ENCODE results near the gene CDH4. TPM values are rescaled to one million over a fixed set of nuclear protein-coding genes. Genes with fewer than 3 reads are reported as not detected.

The CDH4 gene
- total RNA-seq, 2 experiments from 2014 or later, result not detected

DNA sequence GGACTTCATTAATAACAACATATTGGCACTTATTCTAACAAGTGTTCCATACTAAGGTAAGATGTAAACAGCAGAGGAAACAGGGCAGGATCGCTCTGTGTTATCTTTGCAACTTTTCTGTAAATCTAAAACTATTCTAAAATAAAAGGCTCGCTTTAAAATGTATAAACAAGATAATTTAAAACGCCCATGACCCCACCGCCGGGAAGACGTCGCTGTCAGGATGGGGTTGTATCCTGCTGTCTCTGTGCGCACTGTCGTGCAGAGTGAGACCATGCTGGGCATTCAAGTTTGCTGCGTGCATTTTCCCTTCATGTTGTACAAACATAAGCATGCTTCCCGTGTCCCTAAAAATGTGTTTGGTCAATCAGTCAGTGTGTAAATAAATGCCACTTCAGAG, 255.7 kb downstream of the CDH4 start:
- no TSS peak for BruUV-seq (replicated peaks)
- DNase-seq (ENCODE audit: low spot score), result no peak
- CTCF ChIA-PET (ENCODE audit: unreplicated experiment), result no interaction called here
- Histone ChIP-seq H3K79me2 (ENCODE audit: insufficient read depth, low read depth, low read length) (no peaks in the 10 kb centered on the region), H3K9me3 (ENCODE audit: low read length) (no peaks in the 10 kb centered on the region), H3K36me3 (ENCODE audit: insufficient read depth, low read length) (no peaks in the 10 kb centered on the region), H3K4me2 (ENCODE audit: low read length) (no peak overlapping the region), H3K4me3 (ENCODE audit: low read depth, low read length, poor library complexity, severe bottlenecking) (no peak overlapping the region), H2AFZ (ENCODE audit: low read length) (no peak overlapping the region), H3K4me1 (ENCODE audit: insufficient read depth, low read length, poor library complexity, severe bottlenecking) (peaks cover 4% of the 10 kb centered on the region), H4K20me1 (ENCODE audit: insufficient read depth, low read length) (no peaks in the 10 kb centered on the region), H3K9me2 (ENCODE audit: insufficient read depth, low read length) (no peaks in the 10 kb centered on the region), H3K27ac (ENCODE audit: low read depth, low read length, poor library complexity, severe bottlenecking) (no peak overlapping the region)
- POLR2A ChIA-PET, result no interaction called here
- intact Hi-C loops (cut with micrococcal nuclease; ENCODE audit: unreplicated experiment), result no loop called here
- TF ChIP-seq EZH2phosphoT487 (IDR thresholded peaks at IDR 0.05; ENCODE audit: borderline replicate concordance, low read depth, low read length), result no peak
- TF ChIP-seq, protein P1, sequence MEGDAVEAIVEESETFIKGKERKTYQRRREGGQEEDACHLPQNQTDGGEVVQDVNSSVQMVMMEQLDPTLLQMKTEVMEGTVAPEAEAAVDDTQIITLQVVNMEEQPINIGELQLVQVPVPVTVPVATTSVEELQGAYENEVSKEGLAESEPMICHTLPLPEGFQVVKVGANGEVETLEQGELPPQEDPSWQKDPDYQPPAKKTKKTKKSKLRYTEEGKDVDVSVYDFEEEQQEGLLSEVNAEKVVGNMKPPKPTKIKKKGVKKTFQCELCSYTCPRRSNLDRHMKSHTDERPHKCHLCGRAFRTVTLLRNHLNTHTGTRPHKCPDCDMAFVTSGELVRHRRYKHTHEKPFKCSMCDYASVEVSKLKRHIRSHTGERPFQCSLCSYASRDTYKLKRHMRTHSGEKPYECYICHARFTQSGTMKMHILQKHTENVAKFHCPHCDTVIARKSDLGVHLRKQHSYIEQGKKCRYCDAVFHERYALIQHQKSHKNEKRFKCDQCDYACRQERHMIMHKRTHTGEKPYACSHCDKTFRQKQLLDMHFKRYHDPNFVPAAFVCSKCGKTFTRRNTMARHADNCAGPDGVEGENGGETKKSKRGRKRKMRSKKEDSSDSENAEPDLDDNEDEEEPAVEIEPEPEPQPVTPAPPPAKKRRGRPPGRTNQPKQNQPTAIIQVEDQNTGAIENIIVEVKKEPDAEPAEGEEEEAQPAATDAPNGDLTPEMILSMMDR (conservative IDR thresholded peaks at IDR 0.05; ENCODE audit: low read length), result no peak

DNA sequence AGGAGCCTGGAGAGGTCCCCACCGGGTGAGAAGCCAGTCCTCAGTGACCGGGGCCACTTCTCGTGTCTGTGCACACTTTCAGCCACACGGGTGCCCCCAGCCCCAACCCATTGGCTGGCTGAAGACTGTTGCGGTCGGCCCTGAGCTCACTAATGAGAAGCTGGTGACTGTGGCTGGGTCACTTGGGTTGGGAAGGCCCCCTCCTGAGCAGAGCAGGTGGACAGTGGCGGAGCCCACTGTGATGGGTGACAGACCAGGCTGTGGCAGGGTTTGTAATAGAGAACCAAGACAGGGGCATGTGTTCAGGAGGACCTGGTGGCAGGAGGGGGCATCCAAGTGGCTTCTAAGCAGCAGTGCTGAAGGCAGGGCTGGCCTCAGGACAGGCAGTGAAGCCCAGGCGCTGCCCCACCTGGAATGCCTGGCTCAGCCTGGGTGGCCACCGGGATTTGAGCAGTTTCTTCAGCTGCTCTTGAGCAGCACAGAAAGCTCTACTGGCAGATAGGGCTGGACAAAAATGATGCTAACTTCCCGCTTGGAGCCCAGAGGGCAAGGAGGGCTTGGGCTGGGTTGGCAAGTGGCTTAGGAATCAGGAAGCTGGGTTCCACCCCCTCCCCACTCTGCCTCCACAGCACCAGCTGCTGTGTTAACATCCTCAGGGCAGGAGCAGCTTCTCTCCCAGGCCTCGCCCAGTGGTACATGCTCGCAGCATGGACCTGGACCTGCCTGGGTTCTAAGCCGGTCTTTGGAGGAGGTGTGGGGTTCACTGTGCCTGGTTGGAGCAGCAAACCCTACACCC, 256.4 kb downstream of the CDH4 start:
- DNase-seq (ENCODE audit: low spot score), result no peak
- CTCF ChIA-PET (ENCODE audit: unreplicated experiment), result no interaction called here
- no peaks in the 10 kb centered on the region for H4K20me1 ChIP-seq (ENCODE audit: insufficient read depth, low read length)
- H3K9me3 ChIP-seq (ENCODE audit: low read length), result no peaks in the 10 kb centered on the region
- no peak overlapping the region for H3K4me2 ChIP-seq (ENCODE audit: low read length)
- POLR2A ChIA-PET, result no interaction called here
- no peaks in the 10 kb centered on the region for H3K36me3 ChIP-seq (ENCODE audit: insufficient read depth, low read length)
- H3K9me2 ChIP-seq (ENCODE audit: insufficient read depth, low read length), result no peaks in the 10 kb centered on the region
- TF ChIP-seq, protein P1 (conservative IDR thresholded peaks at IDR 0.05; ENCODE audit: low read length), result no peak
- no peak for TF ChIP-seq EZH2phosphoT487 (IDR thresholded peaks at IDR 0.05; ENCODE audit: borderline replicate concordance, low read depth, low read length)
- no TSS peak for BruUV-seq (replicated peaks)
- no peak overlapping the region for H3K4me3 ChIP-seq (ENCODE audit: low read depth, low read length, poor library complexity, severe bottlenecking)
- intact Hi-C loops (cut with micrococcal nuclease; ENCODE audit: unreplicated experiment), result no loop called here
- no peaks in the 10 kb centered on the region for H3K4me1 ChIP-seq (ENCODE audit: insufficient read depth, low read length, poor library complexity, severe bottlenecking)
- no peak overlapping the region for H2AFZ ChIP-seq (ENCODE audit: low read length)
- no peak overlapping the region for H3K27ac ChIP-seq (ENCODE audit: low read depth, low read length, poor library complexity, severe bottlenecking)
- no peaks in the 10 kb centered on the region for H3K79me2 ChIP-seq (ENCODE audit: insufficient read depth, low read depth, low read length)

DNA sequence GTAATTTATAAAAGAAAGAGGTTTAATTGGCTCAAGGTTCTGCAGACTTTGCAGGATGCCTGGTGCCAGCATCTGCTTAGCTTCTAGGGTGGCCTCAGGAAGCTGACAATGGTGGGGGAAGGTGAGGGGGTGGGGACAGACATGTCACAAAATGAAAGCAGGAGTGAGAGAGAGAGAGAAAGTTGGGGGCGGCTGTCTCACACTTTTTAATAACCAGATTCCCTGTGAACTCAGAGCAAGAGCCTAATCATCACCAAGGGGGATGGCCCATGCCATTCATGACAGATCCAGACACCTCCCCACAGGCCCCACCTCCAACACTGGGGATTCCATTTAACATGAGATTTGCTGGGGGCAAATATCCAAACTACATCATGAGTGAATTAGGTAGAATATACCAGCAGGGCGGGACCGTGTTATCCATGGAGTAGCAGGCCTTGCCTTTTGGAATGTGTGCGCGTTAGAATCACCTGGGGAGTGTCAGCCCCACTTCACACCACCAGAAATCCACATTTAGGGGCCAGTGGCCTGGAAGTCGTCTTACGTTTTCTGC, 258.8 kb downstream of the CDH4 start:
- H3K9me2 ChIP-seq (ENCODE audit: insufficient read depth, low read length), result no peaks in the 10 kb centered on the region
- H3K79me2 ChIP-seq (ENCODE audit: insufficient read depth, low read depth, low read length), result no peaks in the 10 kb centered on the region
- no peak overlapping the region for H3K4me2 ChIP-seq (ENCODE audit: low read length)
- ChIA-PET CTCF (ENCODE audit: unreplicated experiment) (no interaction called here), POLR2A (no interaction called here)
- H3K9me3 ChIP-seq (ENCODE audit: low read length), result no peaks in the 10 kb centered on the region
- intact Hi-C loops (cut with micrococcal nuclease; ENCODE audit: unreplicated experiment), result no loop called here
- no peak overlapping the region for H2AFZ ChIP-seq (ENCODE audit: low read length)
- DNase-seq (ENCODE audit: low spot score), result no peak
- TF ChIP-seq, protein P1 (conservative IDR thresholded peaks at IDR 0.05; ENCODE audit: low read length), result no peak
- TF ChIP-seq EZH2phosphoT487 (IDR thresholded peaks at IDR 0.05; ENCODE audit: borderline replicate concordance, low read depth, low read length), result no peak
- no peaks in the 10 kb centered on the region for H4K20me1 ChIP-seq (ENCODE audit: insufficient read depth, low read length)
- H3K36me3 ChIP-seq (ENCODE audit: insufficient read depth, low read length), result no peaks in the 10 kb centered on the region
- H3K27ac ChIP-seq (ENCODE audit: low read depth, low read length, poor library complexity, severe bottlenecking), result no peak overlapping the region
- no peak overlapping the region for H3K4me3 ChIP-seq (ENCODE audit: low read depth, low read length, poor library complexity, severe bottlenecking)
- peaks cover 8% of the 10 kb centered on the region for H3K4me1 ChIP-seq (ENCODE audit: insufficient read depth, low read length, poor library complexity, severe bottlenecking)
- BruUV-seq (replicated peaks), result no TSS peak

All from OCI-LY7 (cell line).